Thyroid gland (tissue), 4 donors: ENCODE results near the gene KRT73. TPM values are rescaled to one million over a fixed set of nuclear protein-coding genes. Genes with fewer than 3 reads are reported as not detected.

Source experiments
- DNase-seq, 2 donors: peaks; one replicate each; pipeline ENCODE4 v3.0.0-alpha.2; 2019
- H3K27ac ChIP-seq, 3 donors: fragments of 200-600 bp; sonication (generic); 1 replicate in 2 of 3; 2 replicates in 1 of 3; pipeline ENCODE4 v1.5.1; 2016 to 2019; ENCODE audit warnings: mild to moderate bottlenecking in 1 of 3, moderate library complexity in 1 of 3
- H3K27me3 ChIP-seq: fragments of 200-600 bp; sonication (generic); one replicate; pipeline ENCODE4 v1.5.1; 2019
- H3K36me3 ChIP-seq, 2 donors: fragments of 200-600 bp; sonication (generic); one replicate each; pipeline ENCODE4 v1.5.1; 2016 to 2019
- H3K4me1 ChIP-seq, 2 donors: fragments of 200-600 bp; sonication (generic); one replicate each; pipeline ENCODE4 v1.5.1; 2017 to 2019
- H3K4me3 ChIP-seq, 3 donors: fragments of 200-600 bp; sonication (generic); replicated peaks in 1 of 3; 1 replicate in 2 of 3; 2 replicates in 1 of 3; pipeline ENCODE4 v1.5.1; 2016; ENCODE audit warnings: mild to moderate bottlenecking in 1 of 3
- H3K9me3 ChIP-seq: fragments of 200-600 bp; sonication (generic); one replicate; pipeline ENCODE4 v1.5.1; 2017
- CTCF ChIP-seq, 6 experiments: fragments of 200-600 bp in 3 of 6; fragments of 450-650 bp in 3 of 6; sonication (generic) in 3 of 6; IDR thresholded peaks; one replicate each; pipeline ENCODE4 v1.5.1; 2016 to 2019; ENCODE audit warnings: antibody characterized with exemption in 6 of 6, mild to moderate bottlenecking in 2 of 6, inconsistent platforms in 1 of 6, moderate library complexity in 1 of 6
- POLR2A ChIP-seq, 2 donors: fragments of 450-650 bp; IDR thresholded peaks; one replicate each; pipeline ENCODE4 v1.6.1; 2017; ENCODE audit warnings: antibody characterized with exemption in 2 of 2, mild to moderate bottlenecking in 2 of 2, moderate library complexity in 1 of 2
- WGBS, 2 donors: methylation state at CpG; one replicate each; pipeline ENCODE4 v1.1.5; 2017; 5-methylcytosine and 5-hydroxymethylcytosine counted together
- intact Hi-C: fragments of 100-400 bp; cut with DNase I; formaldehyde crosslinking; loops from one replicate; pipeline ENCODE4 v1.15.1; 2023
- total RNA-seq, 4 donors: library from RNA; depleted of rRNA; stranded (reverse); fragments of >200 nt; gene quantifications; one replicate each; pipeline ENCODE4 v1.2.3, GENCODE V29; 2016

The KRT73 gene
- not detected for total RNA-seq

- H3K27me3 ChIP-seq: no peaks in the 10 kb centered on the region
- no peak within 1 kb of the TSS for H3K4me3 ChIP-seq
- no peaks in the 10 kb centered on the region for H3K36me3 ChIP-seq
- no peaks in the 10 kb centered on the region for H3K9me3 ChIP-seq
- no peaks in the 10 kb centered on the region for H3K4me1 ChIP-seq
- DNase-seq: no peak
- intact Hi-C loops: no loop called here
- TF ChIP-seq POLR2A (IDR thresholded peaks at IDR 0.05): no peak
- no peak for TF ChIP-seq CTCF (IDR thresholded peaks at IDR 0.05)
- WGBS, 2 donors: 86 to 100% methylated on average over 11 to 14 of the region's 14 CpGs
- H3K27ac ChIP-seq: no peak within 1 kb of the TSS
Measured at GRCh38 chr12:52618216-52618615, at the start of gene KRT73. Gene KRT73 (minus strand): TSS chr12:52618559. CDS start chr12:52618524, 35 bp downstream.

GRCh38 chr12:52667931-52668330, 49.6 kb upstream of the KRT73 start:
- H3K27ac ChIP-seq: no peak overlapping the region
- intact Hi-C loops: no loop called here
- no peaks in the 10 kb centered on the region for H3K27me3 ChIP-seq
- DNase-seq: no peak
- no peaks in the 10 kb centered on the region for H3K4me1 ChIP-seq
- TF ChIP-seq CTCF (IDR thresholded peaks at IDR 0.05) (no peak), POLR2A (IDR thresholded peaks at IDR 0.05) (no peak)
- no peaks in the 10 kb centered on the region for H3K36me3 ChIP-seq
- WGBS, 2 donors: 89 to 92% methylated on average over 7 of the region's 7 CpGs
- H3K9me3 ChIP-seq: no peaks in the 10 kb centered on the region
- H3K4me3 ChIP-seq: no peak overlapping the region

- Histone ChIP-seq H3K9me3 (no peaks in the 10 kb centered on the region), H3K27ac (no peak overlapping the region), H3K4me3 (no peak overlapping the region), H3K27me3 (no peaks in the 10 kb centered on the region), H3K36me3 (no peaks in the 10 kb centered on the region), H3K4me1 (no peaks in the 10 kb centered on the region)
- no peak for DNase-seq
- WGBS, 2 donors: 75% methylated on average over 9 of the region's 9 CpGs
- intact Hi-C loops: no loop called here
- TF ChIP-seq POLR2A (IDR thresholded peaks at IDR 0.05): no peak
Measured at GRCh38 chr12:52667509-52667908, 49.1 kb upstream of the KRT73 start.

GRCh38 chr12:52666471-52666870, 48.1 kb upstream of the KRT73 start:
- TF ChIP-seq POLR2A (IDR thresholded peaks at IDR 0.05) (no peak), CTCF (IDR thresholded peaks at IDR 0.05) (no peak)
- no peak overlapping the region for H3K27ac ChIP-seq
- intact Hi-C loops: no loop called here

GRCh38 chr12:52663420-52663819, 45.1 kb upstream of the KRT73 start:
- intact Hi-C loops: no loop called here
- Histone ChIP-seq H3K27me3 (no peaks in the 10 kb centered on the region), H3K36me3 (no peaks in the 10 kb centered on the region), H3K4me1 (no peaks in the 10 kb centered on the region), H3K9me3 (no peaks in the 10 kb centered on the region), H3K4me3 (no peak overlapping the region), H3K27ac (no peak overlapping the region)
- no peak for TF ChIP-seq POLR2A (IDR thresholded peaks at IDR 0.05)
- no peak for TF ChIP-seq CTCF (IDR thresholded peaks at IDR 0.05)
- DNase-seq: no peak

More at GRCh38 chr12:52666471-52666870, 48.1 kb upstream of the KRT73 start:
- no peak for DNase-seq
- H3K4me3 ChIP-seq: no peak overlapping the region
- WGBS, 2 donors: 57 to 61% methylated on average over 3 of the region's 3 CpGs
- H3K36me3 ChIP-seq: no peaks in the 10 kb centered on the region
- H3K4me1 ChIP-seq: no peaks in the 10 kb centered on the region
- no peaks in the 10 kb centered on the region for H3K9me3 ChIP-seq
- H3K27me3 ChIP-seq: no peaks in the 10 kb centered on the region

GRCh38 chr12:52662918-52663229, 44.5 kb upstream of the KRT73 start:
- Histone ChIP-seq H3K9me3 (no peaks in the 10 kb centered on the region), H3K36me3 (no peaks in the 10 kb centered on the region), H3K27me3 (no peaks in the 10 kb centered on the region), H3K4me3 (no peak overlapping the region), H3K4me1 (no peaks in the 10 kb centered on the region), H3K27ac (no peak overlapping the region)
- intact Hi-C loops: no loop called here
- DNase-seq: no peak
- no peak for TF ChIP-seq POLR2A (IDR thresholded peaks at IDR 0.05)
- TF ChIP-seq CTCF (IDR thresholded peaks at IDR 0.05): no peak
